Cardiac fibroblast (primary cell): Measurements from ENCODE around the gene CLDN9.

Experiments
- DNase-seq, 2 donors: peaks; one replicate each; pipeline versions ENCODE4 v3.0.0 to v3.0.0-alpha.2; 2010; ENCODE audit warnings: low read depth in 2 of 2
- H3K4me3 ChIP-seq, 2 donors: replicated peaks in 1 of 2; 1 replicate in 1 of 2; 2 replicates in 1 of 2; pipeline ENCODE4 v1.5.1; 2011; ENCODE audit warnings: low read depth in 2 of 2, low read length in 2 of 2, mild to moderate bottlenecking in 2 of 2, moderate library complexity in 1 of 2
- CTCF ChIP-seq: IDR thresholded peaks from one replicate; pipeline ENCODE4 v1.5.1; 2011; ENCODE audit warnings: low read depth, mild to moderate bottlenecking, low read length, inconsistent platforms

CLDN9 gene

GRCh38 chr16:3032624-3033023 lies 19.9 kb downstream of the CLDN9 start:
- no peak for DNase-seq
- TF ChIP-seq CTCF, result no peak
- no peak overlapping the region for H3K4me3 ChIP-seq

- no peak overlapping the region for H3K4me3 ChIP-seq
- no peak for TF ChIP-seq CTCF
- no peak for DNase-seq
Observed at GRCh38 chr16:3035289-3035971, 22.7 kb downstream of the CLDN9 start.

DNA sequence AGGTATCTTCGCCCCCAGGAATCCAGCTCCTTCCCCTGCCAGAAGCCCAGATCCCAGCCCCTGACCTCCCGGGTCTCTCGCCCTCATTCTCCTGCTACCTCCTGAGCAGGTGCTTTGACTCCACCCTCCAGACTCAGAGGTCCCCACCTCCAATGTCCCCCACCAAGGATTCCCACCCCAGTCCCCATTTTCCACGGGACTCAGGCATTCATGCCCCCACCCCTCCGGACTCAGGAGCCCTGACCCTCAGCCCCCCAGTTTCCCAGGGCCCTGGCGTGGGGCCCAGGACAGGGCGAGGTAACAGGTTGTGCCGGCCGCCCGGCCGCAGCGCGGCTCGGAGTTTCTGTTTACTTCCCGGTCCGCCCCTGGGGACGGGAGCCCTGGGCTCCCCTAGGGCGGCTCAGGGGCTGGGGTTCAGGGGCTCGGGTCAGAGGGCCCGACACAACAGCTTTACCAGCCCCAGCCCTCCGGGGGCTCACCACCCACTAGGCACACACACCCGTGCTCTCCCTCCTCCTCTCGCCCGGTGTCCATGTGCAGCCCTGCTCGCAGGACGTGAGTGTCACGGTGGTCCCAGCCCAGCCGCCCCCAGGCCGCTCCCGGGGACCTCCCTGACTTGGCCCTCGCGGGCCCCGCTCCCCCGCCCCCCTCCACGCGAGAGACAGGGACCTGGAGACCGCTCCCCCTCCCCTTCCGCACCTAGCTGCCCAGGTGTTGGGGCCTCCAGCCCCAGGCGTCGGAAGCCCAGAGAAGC lies 23.4 kb downstream of the CLDN9 start:
- TF ChIP-seq CTCF, result no peak
- no peak overlapping the region for H3K4me3 ChIP-seq
- no peak for DNase-seq

DNA sequence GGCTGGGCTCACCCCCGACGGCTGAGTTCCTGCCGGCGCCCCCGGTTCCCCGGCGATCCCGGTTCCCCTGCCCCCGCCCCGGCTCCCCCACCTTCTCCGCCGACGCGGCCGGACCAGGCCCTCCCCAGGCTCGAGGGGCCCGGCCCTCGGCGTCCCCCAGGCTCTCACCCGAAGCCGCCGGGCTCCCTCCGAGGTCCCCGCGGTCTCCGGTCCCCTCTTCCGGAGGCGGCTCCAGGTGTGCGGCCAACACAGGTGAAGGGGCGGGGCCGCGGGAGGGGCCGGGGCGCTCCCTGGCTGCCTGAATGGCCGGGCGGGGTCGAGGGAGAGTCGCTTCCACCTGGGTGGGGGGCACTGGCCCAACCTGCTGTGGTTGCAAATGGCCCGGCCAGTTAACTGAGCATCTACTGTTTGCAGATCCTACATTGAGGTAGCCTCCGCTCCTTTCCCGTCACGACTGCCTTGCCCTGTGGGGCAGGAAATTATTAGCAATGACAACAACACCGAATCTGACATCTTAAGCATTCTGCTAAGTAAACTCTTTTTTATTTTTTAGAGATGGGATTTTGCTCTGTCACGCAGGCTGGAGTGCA lies 24.1 kb downstream of the CLDN9 start, which contains the start of gene BICDL2:
TSS of gene BICDL2 (minus strand) at position 219 of the 590 bp plus-strand sequence. CDS start 1,448 bp downstream, outside the sequence.
- DNase-seq, result no peak

GRCh38 chr16:3038256-3038655 lies 25.5 kb downstream of the CLDN9 start:
- no peak overlapping the region for H3K4me3 ChIP-seq
- no peak for TF ChIP-seq CTCF
- DNase-seq, result no peak

More for the DNA sequence above, 24.1 kb downstream of the CLDN9 start, which contains the start of gene BICDL2:
- no peak within 1 kb of the TSS for H3K4me3 ChIP-seq
- no peak for TF ChIP-seq CTCF

DNA sequence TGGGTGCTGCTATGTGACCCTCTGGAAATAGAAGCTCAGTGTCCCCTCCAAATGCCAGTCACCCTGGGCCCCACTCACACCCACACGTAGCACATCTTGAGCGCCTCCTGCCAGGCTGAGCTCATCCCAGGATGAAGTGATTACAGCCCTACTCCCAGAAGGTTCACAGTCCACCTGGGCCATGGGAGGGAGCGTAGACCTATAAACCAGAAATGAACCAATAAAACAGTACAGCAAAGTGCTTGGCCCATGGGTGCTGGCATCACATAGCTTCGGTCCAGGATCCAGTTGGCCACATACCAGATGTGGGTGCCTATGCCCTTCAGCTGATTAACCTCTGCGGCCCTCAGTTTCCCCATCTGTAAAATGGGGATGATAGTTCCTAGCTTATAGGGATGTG lies 26.2 kb downstream of the CLDN9 start:
- H3K4me3 ChIP-seq, result no peak overlapping the region
- no peak for DNase-seq
- no peak for TF ChIP-seq CTCF
